Body of pancreas (tissue), 4 donors: ENCODE data around the gene CTSK. TPM values are rescaled to one million over a fixed set of nuclear protein-coding genes. Genes with fewer than 3 reads are reported as not detected.

ENCODE experiments used
- ATAC-seq: fragments of 150-250 bp; one replicate; pipeline ENCODE4 v1.9.1; 2016
- DNase-seq, 4 donors: peaks; one replicate each; pipeline ENCODE4 v3.0.0-alpha.2; 2019
- H3K27ac ChIP-seq, 4 donors: fragments of 200-600 bp; sonication (generic); 1 replicate in 3 of 4; 2 replicates in 1 of 4; pipeline versions ENCODE4 v1.5.1 to v1.6.1; 2016 to 2019; ENCODE audit warnings: mild to moderate bottlenecking in 1 of 4, mixed read lengths in 1 of 4, moderate library complexity in 1 of 4
- H3K27me3 ChIP-seq, 2 donors: fragments of 200-600 bp; sonication (generic); one replicate each; pipeline ENCODE4 v1.6.0; 2016; ENCODE audit warnings: mild to moderate bottlenecking in 1 of 2
- H3K36me3 ChIP-seq, 2 donors: fragments of 200-600 bp; sonication (generic); replicated peaks in 1 of 2; 2 replicates each; pipeline ENCODE4 v1.5.1; 2016; ENCODE audit warnings: low read depth in 2 of 2; ENCODE audit not compliant: insufficient read depth in 1 of 2
- H3K4me1 ChIP-seq: fragments of 200-600 bp; sonication (generic); one replicate; pipeline ENCODE4 v1.6.0; 2016
- H3K4me3 ChIP-seq, 2 donors: fragments of 200-600 bp; sonication (generic); 1 replicate in 1 of 2; 2 replicates in 1 of 2; pipeline ENCODE4 v1.5.1; 2016 to 2019
- H3K9me3 ChIP-seq, 3 donors: fragments of 200-600 bp; sonication (generic); 1 replicate in 2 of 3; 2 replicates in 1 of 3; pipeline ENCODE4 v1.5.1; 2016
- POLR2A ChIP-seq, 3 donors: fragments of 450-650 bp; IDR thresholded peaks; one replicate each; pipeline ENCODE4 v1.6.1; 2016; ENCODE audit warnings: antibody characterized with exemption in 3 of 3, mild to moderate bottlenecking in 2 of 3
- WGBS, 2 donors: methylation state at CpG; one replicate each; pipeline ENCODE4 v1.1.5; 2017; 5-methylcytosine and 5-hydroxymethylcytosine counted together
- intact Hi-C: fragments of 100-400 bp; cut with DNase I; formaldehyde crosslinking; loops from one replicate; pipeline ENCODE4 v1.15.1; 2023
- total RNA-seq, 2 donors: library from RNA; depleted of rRNA; stranded (reverse); fragments of >200 nt; gene quantifications; one replicate each; pipeline ENCODE4 v1.1.0, GENCODE V29; 2016
- TF ChIP-seq, protein P1 (sequence below), 7 experiments: fragments of 450-650 bp in 4 of 7; fragments of 200-600 bp in 3 of 7; sonication (generic) in 3 of 7; IDR thresholded peaks; one replicate each; pipeline ENCODE4 v1.5.1; 2016 to 2019; ENCODE audit warnings: antibody characterized with exemption in 7 of 7

The CTSK gene
- total RNA-seq, 2 donors from 2014 or later: 11.9 to 18.4 TPM

DNA sequence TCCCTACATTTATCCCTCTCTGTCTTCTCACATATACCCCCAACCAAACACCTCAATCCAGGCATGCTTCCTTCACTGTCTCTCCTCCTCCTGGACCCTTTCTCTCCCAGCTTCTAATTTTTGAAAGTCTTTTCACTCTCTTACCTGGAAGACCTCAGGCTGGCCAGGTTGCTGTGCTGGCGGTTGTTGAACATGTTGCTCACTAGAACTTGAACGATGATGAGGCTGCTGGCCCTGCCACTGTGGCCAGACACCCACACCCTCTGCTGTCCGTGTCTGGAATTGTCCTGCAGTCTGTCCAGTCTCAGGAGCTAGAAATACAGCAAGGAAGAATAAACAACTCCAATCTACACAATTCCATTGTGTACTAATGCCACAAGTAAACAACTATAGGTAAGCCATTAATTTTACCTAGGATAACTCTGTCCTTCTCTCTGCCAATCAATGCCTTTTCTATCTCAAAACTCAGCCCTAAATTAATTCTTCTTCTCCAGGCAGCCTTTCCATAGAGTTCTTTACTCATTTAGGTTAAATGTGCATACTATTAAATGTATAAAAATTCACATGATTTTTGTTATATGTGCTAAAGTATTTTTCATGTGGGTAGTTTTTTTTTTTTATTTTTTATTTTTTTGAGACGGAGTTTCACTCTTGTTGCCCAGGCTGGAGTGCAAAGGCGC lies 5.1 kb upstream of the CTSK start:
- peak; percentile 79 for ATAC-seq
- H3K4me3 ChIP-seq: no peak overlapping the region
- DNase-seq: peak; percentile 56 to 75 (median 64)
- WGBS, 2 donors: 45 to 49% methylated on average over 5 of the region's 5 CpGs
- H3K9me3 ChIP-seq: no peaks in the 10 kb centered on the region
- no peak for TF ChIP-seq POLR2A (IDR thresholded peaks at IDR 0.05)
- TF ChIP-seq, protein P1, sequence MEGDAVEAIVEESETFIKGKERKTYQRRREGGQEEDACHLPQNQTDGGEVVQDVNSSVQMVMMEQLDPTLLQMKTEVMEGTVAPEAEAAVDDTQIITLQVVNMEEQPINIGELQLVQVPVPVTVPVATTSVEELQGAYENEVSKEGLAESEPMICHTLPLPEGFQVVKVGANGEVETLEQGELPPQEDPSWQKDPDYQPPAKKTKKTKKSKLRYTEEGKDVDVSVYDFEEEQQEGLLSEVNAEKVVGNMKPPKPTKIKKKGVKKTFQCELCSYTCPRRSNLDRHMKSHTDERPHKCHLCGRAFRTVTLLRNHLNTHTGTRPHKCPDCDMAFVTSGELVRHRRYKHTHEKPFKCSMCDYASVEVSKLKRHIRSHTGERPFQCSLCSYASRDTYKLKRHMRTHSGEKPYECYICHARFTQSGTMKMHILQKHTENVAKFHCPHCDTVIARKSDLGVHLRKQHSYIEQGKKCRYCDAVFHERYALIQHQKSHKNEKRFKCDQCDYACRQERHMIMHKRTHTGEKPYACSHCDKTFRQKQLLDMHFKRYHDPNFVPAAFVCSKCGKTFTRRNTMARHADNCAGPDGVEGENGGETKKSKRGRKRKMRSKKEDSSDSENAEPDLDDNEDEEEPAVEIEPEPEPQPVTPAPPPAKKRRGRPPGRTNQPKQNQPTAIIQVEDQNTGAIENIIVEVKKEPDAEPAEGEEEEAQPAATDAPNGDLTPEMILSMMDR (IDR thresholded peaks at IDR 0.05): peak in 6 of 7 experiments; percentile 34 to 72 (median 59)
- peaks cover 0 to 31% of the 10 kb centered on the region in 2 donors for H3K36me3 ChIP-seq
- H3K27me3 ChIP-seq: no peaks in the 10 kb centered on the region
- no peak overlapping the region for H3K27ac ChIP-seq
- intact Hi-C loops: no loop called here
- H3K4me1 ChIP-seq: peaks cover 10% of the 10 kb centered on the region

DNA sequence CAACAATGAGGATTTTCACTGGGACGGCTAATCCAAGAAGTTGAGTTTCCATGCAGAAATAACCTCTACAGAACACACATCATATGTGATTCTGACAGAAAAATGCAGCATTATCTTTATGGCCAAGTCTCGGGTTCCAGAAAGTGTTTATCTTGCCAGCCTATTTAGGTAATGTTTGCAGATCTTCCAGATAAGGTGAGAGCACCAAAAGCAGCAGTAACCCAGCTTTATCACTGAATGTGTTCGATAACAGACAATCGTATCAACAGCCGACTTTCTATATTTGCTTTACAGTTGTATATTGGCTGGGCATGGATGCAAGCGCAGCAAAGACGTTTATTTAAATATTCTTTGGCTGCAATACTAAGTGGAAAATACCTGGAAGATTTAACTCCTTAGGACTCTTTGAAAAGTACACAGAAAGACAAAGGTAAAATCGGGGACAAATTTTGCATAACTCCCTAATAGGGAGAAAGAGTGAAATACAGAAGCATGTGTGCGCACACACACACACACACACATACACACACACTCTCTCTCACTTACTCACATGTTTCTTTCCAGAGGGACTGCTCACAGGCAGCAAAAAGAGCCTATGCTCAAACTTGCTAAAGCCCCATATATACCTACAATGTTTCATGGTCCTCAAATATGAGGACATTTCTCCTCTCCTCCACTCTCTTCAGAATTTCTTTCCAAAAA lies 3.0 kb upstream of the CTSK start:
- DNase-seq: no peak
- ATAC-seq: no peak
- H3K27ac ChIP-seq: no peak overlapping the region
- WGBS, 2 donors: 25 to 29% methylated on average over 9 of the region's 9 CpGs
- H3K4me3 ChIP-seq: no peak overlapping the region
- H3K36me3 ChIP-seq: peaks cover 0 to 20% of the 10 kb centered on the region in 2 donors
- intact Hi-C loops: no loop called here
- no peak for TF ChIP-seq POLR2A (IDR thresholded peaks at IDR 0.05)
- TF ChIP-seq, protein P1 (IDR thresholded peaks at IDR 0.05): no peak
- no peaks in the 10 kb centered on the region for H3K27me3 ChIP-seq
- no peaks in the 10 kb centered on the region for H3K9me3 ChIP-seq
- H3K4me1 ChIP-seq: peaks cover 10% of the 10 kb centered on the region

DNA sequence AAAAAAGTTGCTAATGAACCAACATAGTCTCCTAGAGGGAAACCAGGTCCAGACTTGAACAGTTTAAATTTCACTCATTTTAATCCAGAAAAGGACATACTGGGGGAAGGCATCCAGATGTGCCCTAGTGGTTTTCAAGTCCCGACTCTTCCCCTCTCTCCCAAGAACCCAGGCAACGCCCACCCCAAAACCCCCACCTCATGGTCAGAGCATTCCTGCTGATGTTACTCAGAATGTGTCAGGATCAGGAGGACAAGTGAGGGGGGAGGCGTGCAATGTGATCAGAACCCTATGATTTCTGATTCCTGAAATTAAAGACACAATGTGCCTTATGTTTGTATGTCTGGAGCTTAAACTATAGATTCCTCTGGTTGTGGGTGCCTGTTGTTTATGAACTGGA lies 1.6 kb upstream of the CTSK start:
- intact Hi-C loops: no loop called here
- DNase-seq: no peak
- Histone ChIP-seq H3K9me3 (no peaks in the 10 kb centered on the region), H3K36me3 (peaks cover 0 to 17% of the 10 kb centered on the region in 2 donors), H3K4me1 (peaks cover 10% of the 10 kb centered on the region), H3K4me3 (no peak overlapping the region), H3K27ac (no peak overlapping the region), H3K27me3 (no peaks in the 10 kb centered on the region)
- ATAC-seq: no peak
- WGBS, 2 donors: 83 to 86% methylated on average over 3 of the region's 3 CpGs
- TF ChIP-seq, protein P1 (IDR thresholded peaks at IDR 0.05): no peak
- TF ChIP-seq POLR2A (IDR thresholded peaks at IDR 0.05): no peak

DNA sequence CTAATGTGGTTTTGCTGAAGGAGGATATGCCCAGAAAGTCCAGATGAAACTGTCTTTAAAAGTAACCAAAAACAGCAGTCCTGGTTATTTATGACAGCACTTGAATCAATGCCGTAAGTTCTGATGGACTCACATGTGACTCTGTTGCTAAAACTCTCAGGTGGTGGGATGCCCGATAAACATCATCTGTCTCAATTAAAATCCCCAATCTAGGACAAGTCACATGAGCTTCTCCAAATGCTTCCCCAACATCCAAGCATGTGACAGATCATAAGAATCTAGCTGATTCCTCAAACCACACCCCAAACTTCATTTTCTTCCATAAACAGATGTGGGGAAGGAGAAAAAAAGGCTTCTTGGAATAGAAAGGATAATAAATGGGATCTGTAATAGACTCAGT lies 786 bp upstream of the CTSK start:
- WGBS, 2 donors: 85 to 86% methylated on average over 2 of the region's 2 CpGs
- Histone ChIP-seq H3K4me3 (no peak overlapping the region), H3K27me3 (no peaks in the 10 kb centered on the region), H3K27ac (no peak overlapping the region), H3K36me3 (peaks cover 0 to 11% of the 10 kb centered on the region in 2 donors), H3K9me3 (no peaks in the 10 kb centered on the region), H3K4me1 (peaks cover 10% of the 10 kb centered on the region)
- no peak for DNase-seq
- intact Hi-C loops: no loop called here
- TF ChIP-seq, protein P1 (IDR thresholded peaks at IDR 0.05): no peak
- no peak for ATAC-seq
